ENCODE data around the gene HACE1.

DNA sequence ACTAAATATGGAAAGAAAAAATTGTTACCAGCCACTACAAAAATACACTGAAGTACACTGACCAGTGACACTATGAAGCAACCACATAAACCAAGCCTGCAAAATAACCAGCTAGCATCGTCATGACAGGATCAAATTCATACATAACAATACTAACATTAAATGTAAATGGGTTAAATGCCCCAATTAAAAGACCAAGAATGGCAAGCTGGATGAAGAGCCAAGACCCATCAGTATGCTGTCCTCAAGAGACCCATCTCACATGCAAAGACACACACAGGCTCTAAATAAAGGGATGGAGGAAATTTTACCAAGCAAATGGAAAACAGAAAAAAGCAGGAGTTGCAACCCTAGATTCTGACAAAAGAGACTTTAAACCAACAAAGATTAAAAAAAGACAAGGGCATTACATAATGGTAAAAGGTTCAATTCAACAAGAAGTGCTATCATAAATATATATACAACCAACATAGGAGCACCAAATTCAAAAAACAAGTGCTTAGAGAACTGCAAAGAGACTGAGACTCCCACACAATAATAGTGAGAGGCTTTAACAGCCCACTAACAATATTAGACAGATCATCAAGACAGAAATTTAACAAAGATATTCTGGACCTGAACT, 104.8 kb downstream of the HACE1 start:
- TF ChIP-seq CTCF (IDR thresholded peaks at IDR 0.05): no peak
- TF ChIP-seq ZFX (IDR thresholded peaks at IDR 0.05; ENCODE audit: borderline replicate concordance): no peak

Data from 22Rv1 (cell line).